ENCODE data around the gene HSPB2.

DNA sequence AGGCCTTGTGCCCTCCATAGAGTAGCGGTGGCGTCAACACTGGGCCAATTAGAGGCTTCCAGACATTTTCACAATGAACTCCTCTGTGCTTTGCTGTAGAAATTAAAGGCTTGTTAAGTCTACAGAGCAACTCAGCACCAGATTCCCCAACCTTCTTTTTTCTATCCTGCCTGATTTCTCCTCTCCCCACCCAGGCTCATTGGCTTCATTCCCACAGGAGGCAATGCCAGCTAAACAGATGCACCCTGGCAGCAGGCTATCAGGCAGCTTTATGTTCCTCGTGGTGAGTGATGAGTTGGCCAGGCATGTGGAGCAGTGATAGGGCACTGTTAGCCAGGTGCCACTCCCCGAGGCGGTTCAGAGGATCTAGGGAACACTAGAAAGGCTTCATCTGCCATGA lies 29.4 kb downstream of the HSPB2 start:
- TF ChIP-seq, protein P1, sequence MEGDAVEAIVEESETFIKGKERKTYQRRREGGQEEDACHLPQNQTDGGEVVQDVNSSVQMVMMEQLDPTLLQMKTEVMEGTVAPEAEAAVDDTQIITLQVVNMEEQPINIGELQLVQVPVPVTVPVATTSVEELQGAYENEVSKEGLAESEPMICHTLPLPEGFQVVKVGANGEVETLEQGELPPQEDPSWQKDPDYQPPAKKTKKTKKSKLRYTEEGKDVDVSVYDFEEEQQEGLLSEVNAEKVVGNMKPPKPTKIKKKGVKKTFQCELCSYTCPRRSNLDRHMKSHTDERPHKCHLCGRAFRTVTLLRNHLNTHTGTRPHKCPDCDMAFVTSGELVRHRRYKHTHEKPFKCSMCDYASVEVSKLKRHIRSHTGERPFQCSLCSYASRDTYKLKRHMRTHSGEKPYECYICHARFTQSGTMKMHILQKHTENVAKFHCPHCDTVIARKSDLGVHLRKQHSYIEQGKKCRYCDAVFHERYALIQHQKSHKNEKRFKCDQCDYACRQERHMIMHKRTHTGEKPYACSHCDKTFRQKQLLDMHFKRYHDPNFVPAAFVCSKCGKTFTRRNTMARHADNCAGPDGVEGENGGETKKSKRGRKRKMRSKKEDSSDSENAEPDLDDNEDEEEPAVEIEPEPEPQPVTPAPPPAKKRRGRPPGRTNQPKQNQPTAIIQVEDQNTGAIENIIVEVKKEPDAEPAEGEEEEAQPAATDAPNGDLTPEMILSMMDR (conservative IDR thresholded peaks at IDR 0.05), result no peak
- no peak for TF ChIP-seq EZH2 (IDR thresholded peaks at IDR 0.05; ENCODE audit: low read depth)

Measured in PC-9 (cell line).